ENCODE data around the gene PYGO2. TPM values are rescaled to one million over a fixed set of nuclear protein-coding genes. Genes with fewer than 3 reads are reported as not detected.
"Not testable (repeated sequence)": the region's sequence is repeated elsewhere in the genome, so short reads cannot be mapped to it uniquely, and the experiment has no call there.

Gene PYGO2
- total RNA-seq, 1 donor from 2014 or later: 10.5 TPM

- ATAC-seq (no peak), DNase-seq (ENCODE audit: low spot score) (no peak)
These were observed 22.3 kb upstream of the PYGO2 start for GRCh38 chr1:154983776-154984466.

- peak; percentile 95 for ATAC-seq
- peak; percentile 98 for DNase-seq (ENCODE audit: low spot score)
These were observed 21.5 kb upstream of the PYGO2 start, which contains the start of gene FLAD1 for GRCh38 chr1:154982897-154983648. FLAD1 (plus strand) TSS chr1:154983344; CDS start chr1:154983695, 351 bp downstream.

GRCh38 chr1:154982341-154982740 lies 20.8 kb upstream of the PYGO2 start:
- DNase-seq (ENCODE audit: low spot score) (no peak), ATAC-seq (no peak)

- no peak for ATAC-seq
- DNase-seq (ENCODE audit: low spot score): no peak
These were observed 16.8 kb upstream of the PYGO2 start for GRCh38 chr1:154978360-154978759.

GRCh38 chr1:154977762-154978161 lies 16.2 kb upstream of the PYGO2 start:
- not testable (repeated sequence) for ATAC-seq; DNase-seq (ENCODE audit: low spot score)

- ATAC-seq: no peak
- DNase-seq (ENCODE audit: low spot score): peak; percentile 68
These were observed 14.0 kb upstream of the PYGO2 start for GRCh38 chr1:154975409-154976059.

- peak; percentile 50 for ATAC-seq
- DNase-seq (ENCODE audit: low spot score): peak; percentile 96
These were observed 13.3 kb upstream of the PYGO2 start for GRCh38 chr1:154974808-154975408.

GRCh38 chr1:154974102-154974807 lies 12.7 kb upstream of the PYGO2 start, which contains the start of gene CKS1B:
CKS1B (plus strand) TSS chr1:154974681; CDS start chr1:154974746, 65 bp downstream.
- peak; percentile 98 for DNase-seq (ENCODE audit: low spot score)
- ATAC-seq: peak; percentile 73

- ATAC-seq (peak; percentile 67), DNase-seq (ENCODE audit: low spot score) (peak; percentile 99)
These were observed 11.9 kb upstream of the PYGO2 start for GRCh38 chr1:154973344-154974101.

GRCh38 chr1:154972517-154973343 lies 11.1 kb upstream of the PYGO2 start:
- peak; percentile 90 for DNase-seq (ENCODE audit: low spot score)
- peak; percentile 45 for ATAC-seq

GRCh38 chr1:154972213-154972516 lies 10.6 kb upstream of the PYGO2 start:
- ATAC-seq: no peak
- DNase-seq (ENCODE audit: low spot score): no peak

- DNase-seq (ENCODE audit: low spot score) (no peak), ATAC-seq (no peak)
These were observed 9.9 kb upstream of the PYGO2 start for GRCh38 chr1:154971341-154971998.

GRCh38 chr1:154970631-154971340 lies 9.2 kb upstream of the PYGO2 start, which contains the start of gene SHC1:
SHC1 (minus strand) TSS chr1:154970747; CDS start chr1:154970526, 221 bp downstream.
- ATAC-seq (peak; percentile 37), DNase-seq (ENCODE audit: low spot score) (peak; percentile 87)

- ATAC-seq (no peak), DNase-seq (ENCODE audit: low spot score) (no peak)
These were observed 8.4 kb upstream of the PYGO2 start for GRCh38 chr1:154969860-154970452.

- ATAC-seq (no peak), DNase-seq (ENCODE audit: low spot score) (no peak)
These were observed 7.7 kb upstream of the PYGO2 start for GRCh38 chr1:154969246-154969645.

GRCh38 chr1:154968731-154969130 lies 7.1 kb upstream of the PYGO2 start:
- ATAC-seq: no peak
- no peak for DNase-seq (ENCODE audit: low spot score)

- ATAC-seq (no peak), DNase-seq (ENCODE audit: low spot score) (no peak)
These were observed 5.9 kb upstream of the PYGO2 start for GRCh38 chr1:154967331-154967950.
